OCI-LY7 (cell line): ENCODE results near the gene BICC1. TPM values are rescaled to one million over a fixed set of nuclear protein-coding genes. Genes with fewer than 3 reads are reported as not detected.

Experiments
- BruUV-seq: library from RNA; stranded (reverse); fragments of 400-500 nt; replicated peaks from 2 replicates; lab custom pipeline; 2021; lab: Mats Ljungman, UMichigan
- CTCF ChIA-PET: fragments of 300-600 bp; sonication (Branson Sonifier 250); formaldehyde crosslinking; loops from one replicate; lab custom pipeline; 2022; ENCODE audit warnings: antibody characterized with exemption; ENCODE audit not compliant: unreplicated experiment; lab: Charles Lee
- POLR2A ChIA-PET: fragments of 300-600 bp; sonication (Branson Sonifier 250); formaldehyde crosslinking; loops from one replicate; lab custom pipeline; 2022; ENCODE audit warnings: antibody characterized with exemption; lab: Charles Lee
- DNase-seq: peaks from one replicate; pipeline ENCODE4 v3.0.0-alpha.2; 2015; ENCODE audit warnings: low spot score
- H2AFZ ChIP-seq: fragments of 200-600 bp; sonication (generic), shearing (Covaris generic); 2 replicates; pipeline ENCODE4 v1.6.1; 2014; ENCODE audit warnings: mild to moderate bottlenecking, antibody characterized with exemption, low read length, moderate library complexity
- H3K27ac ChIP-seq: fragments of 200-600 bp; sonication (generic); 2 replicates; pipeline ENCODE4 v1.5.1; 2014; ENCODE audit warnings: mixed run types, low read depth, mild to moderate bottlenecking, moderate library complexity, low read length, inconsistent platforms; ENCODE audit not compliant: poor library complexity, severe bottlenecking
- H3K36me3 ChIP-seq: fragments of 200-600 bp; sonication (generic); 2 replicates; pipeline ENCODE4 v1.6.1; 2014; ENCODE audit warnings: mild to moderate bottlenecking, antibody characterized with exemption, low read length, moderate library complexity, mixed read lengths; ENCODE audit not compliant: insufficient read depth
- H3K4me1 ChIP-seq: fragments of 200-600 bp; sonication (generic); 2 replicates; pipeline ENCODE4 v1.5.1; 2014; ENCODE audit warnings: mild to moderate bottlenecking, low read length; ENCODE audit not compliant: insufficient read depth, poor library complexity, severe bottlenecking
- H3K4me2 ChIP-seq: fragments of 200-600 bp; sonication (generic); 2 replicates; pipeline ENCODE4 v1.6.1; 2014; ENCODE audit warnings: mild to moderate bottlenecking, low read length
- H3K4me3 ChIP-seq: fragments of 200-600 bp; sonication (generic); 2 replicates; pipeline ENCODE4 v1.5.1; 2014; ENCODE audit warnings: mild to moderate bottlenecking, low read depth, low read length; ENCODE audit not compliant: poor library complexity, severe bottlenecking
- H3K79me2 ChIP-seq: fragments of 200-600 bp; sonication (generic); 2 replicates; pipeline ENCODE4 v1.6.1; 2016; ENCODE audit warnings: low read depth, mild to moderate bottlenecking, low read length, moderate library complexity, mixed read lengths; ENCODE audit not compliant: insufficient read depth
- H3K9me2 ChIP-seq: fragments of 200-600 bp; sonication (generic); 2 replicates; pipeline ENCODE4 v1.6.1; 2016; ENCODE audit warnings: mild to moderate bottlenecking, low read length, mixed read lengths; ENCODE audit not compliant: insufficient read depth
- H3K9me3 ChIP-seq: fragments of 200-600 bp; sonication (generic); 2 replicates; pipeline ENCODE4 v1.6.1; 2014; ENCODE audit warnings: mild to moderate bottlenecking, mixed run types, low read length, mixed read lengths
- H4K20me1 ChIP-seq: fragments of 200-600 bp; sonication (generic); 2 replicates; pipeline ENCODE4 v1.6.1; 2014; ENCODE audit warnings: mild to moderate bottlenecking, antibody characterized with exemption, low read length, moderate library complexity, mixed read lengths; ENCODE audit not compliant: insufficient read depth
- EZH2phosphoT487 ChIP-seq: fragments of 200-600 bp; sonication (generic); IDR thresholded peaks from 2 replicates; pipeline ENCODE4 v1.6.1; 2018; ENCODE audit warnings: low read depth, borderline replicate concordance, mild to moderate bottlenecking, mixed run types, antibody characterized with exemption, low read length, moderate library complexity, mixed read lengths
- intact Hi-C: fragments of 100-400 bp; cut with micrococcal nuclease; formaldehyde crosslinking; loops from one replicate; pipeline ENCODE4 v1.10.0; 2022; ENCODE audit not compliant: unreplicated experiment
- total RNA-seq, 2 experiments: library from RNA; depleted of rRNA in 1 of 2; stranded (reverse); fragments of >200 nt in 1 of 2; shearing (Covaris generic) in 1 of 2; gene quantifications; 2 replicates each; pipeline ENCODE4 v1.2.3, GENCODE V29; 2014 to 2022
- TF ChIP-seq, protein P1 (sequence below): fragments of 200-600 bp; sonication (generic); conservative IDR thresholded peaks from 2 replicates; pipeline ENCODE4 v1.5.1; 2014; ENCODE audit warnings: mild to moderate bottlenecking, antibody characterized with exemption, low read length, moderate library complexity, mixed read lengths

Gene BICC1
- total RNA-seq, 2 experiments from 2014 or later: not detected

DNA sequence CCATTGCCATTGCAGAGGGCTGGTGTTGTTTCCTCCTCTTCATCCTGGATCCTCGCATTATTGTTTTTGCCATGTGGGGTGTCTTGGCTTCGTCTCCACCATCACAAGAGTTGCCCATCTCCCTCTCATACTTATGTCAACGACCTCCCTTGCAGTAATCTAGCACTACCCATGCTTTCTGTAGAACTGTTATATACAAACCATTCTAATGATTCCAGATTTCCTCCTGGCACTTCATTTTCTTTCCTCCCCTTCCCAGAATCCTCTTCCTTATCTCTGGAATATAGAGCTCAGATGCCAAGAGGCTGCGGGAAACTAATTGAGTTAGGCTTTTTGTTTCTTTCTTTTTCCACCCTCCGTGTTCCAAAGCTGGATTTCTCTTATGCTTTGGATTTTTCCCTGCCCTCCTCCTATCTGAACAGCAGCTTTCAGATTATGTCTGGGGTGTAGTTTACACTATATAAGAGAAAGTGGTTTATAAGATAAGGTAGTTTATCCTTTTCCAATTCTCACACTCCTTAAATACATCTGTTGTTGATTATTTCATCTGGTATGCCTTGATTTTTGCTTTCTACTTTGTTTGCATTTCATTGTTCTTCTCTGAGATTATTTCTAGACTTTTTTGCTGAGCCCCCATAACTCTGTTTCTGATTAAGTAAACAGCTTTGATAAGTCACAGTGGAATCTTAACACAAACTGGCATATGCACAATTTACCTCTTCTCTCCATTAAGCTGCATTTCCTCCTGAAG, 264.1 kb downstream of the BICC1 start:
- no peaks in the 10 kb centered on the region for H3K9me2 ChIP-seq
- H3K27ac ChIP-seq: no peak overlapping the region
- H4K20me1 ChIP-seq: no peaks in the 10 kb centered on the region
- no peak overlapping the region for H3K4me3 ChIP-seq
- H2AFZ ChIP-seq: no peak overlapping the region
- H3K79me2 ChIP-seq: no peaks in the 10 kb centered on the region
- no peaks in the 10 kb centered on the region for H3K36me3 ChIP-seq
- no peaks in the 10 kb centered on the region for H3K4me1 ChIP-seq
- ChIA-PET POLR2A (interaction anchor here (0.8 to 1.1 kb wide), 2 partner anchors 17 to 138 kb away, joined by 5 read pairs; no protein-coding TSS in a partner anchor), CTCF (no interaction called here)
- DNase-seq: no peak
- H3K9me3 ChIP-seq: no peaks in the 10 kb centered on the region
- intact Hi-C loops: no loop called here
- no TSS peak for BruUV-seq
- no peak overlapping the region for H3K4me2 ChIP-seq
- TF ChIP-seq, protein P1, sequence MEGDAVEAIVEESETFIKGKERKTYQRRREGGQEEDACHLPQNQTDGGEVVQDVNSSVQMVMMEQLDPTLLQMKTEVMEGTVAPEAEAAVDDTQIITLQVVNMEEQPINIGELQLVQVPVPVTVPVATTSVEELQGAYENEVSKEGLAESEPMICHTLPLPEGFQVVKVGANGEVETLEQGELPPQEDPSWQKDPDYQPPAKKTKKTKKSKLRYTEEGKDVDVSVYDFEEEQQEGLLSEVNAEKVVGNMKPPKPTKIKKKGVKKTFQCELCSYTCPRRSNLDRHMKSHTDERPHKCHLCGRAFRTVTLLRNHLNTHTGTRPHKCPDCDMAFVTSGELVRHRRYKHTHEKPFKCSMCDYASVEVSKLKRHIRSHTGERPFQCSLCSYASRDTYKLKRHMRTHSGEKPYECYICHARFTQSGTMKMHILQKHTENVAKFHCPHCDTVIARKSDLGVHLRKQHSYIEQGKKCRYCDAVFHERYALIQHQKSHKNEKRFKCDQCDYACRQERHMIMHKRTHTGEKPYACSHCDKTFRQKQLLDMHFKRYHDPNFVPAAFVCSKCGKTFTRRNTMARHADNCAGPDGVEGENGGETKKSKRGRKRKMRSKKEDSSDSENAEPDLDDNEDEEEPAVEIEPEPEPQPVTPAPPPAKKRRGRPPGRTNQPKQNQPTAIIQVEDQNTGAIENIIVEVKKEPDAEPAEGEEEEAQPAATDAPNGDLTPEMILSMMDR: no peak
- TF ChIP-seq EZH2phosphoT487: no peak

DNA sequence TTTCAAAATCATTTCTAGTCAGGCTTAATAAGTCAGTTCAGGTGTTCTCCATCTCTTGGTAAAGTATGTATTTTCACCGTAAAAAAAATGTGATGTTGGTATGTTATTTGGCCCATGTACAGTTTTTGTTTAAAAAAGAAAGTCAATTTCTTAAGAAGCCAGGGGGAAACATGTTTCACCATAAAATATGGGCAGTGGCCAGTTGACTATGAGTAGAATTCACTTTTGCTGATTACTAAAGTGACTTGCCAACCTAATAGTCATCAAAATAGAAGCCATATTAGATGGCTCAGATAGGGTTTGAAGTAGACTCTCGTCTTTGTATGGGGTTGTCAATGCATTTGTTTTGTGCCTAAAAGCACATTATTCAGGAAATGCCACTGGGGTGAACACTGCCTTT, 266.3 kb downstream of the BICC1 start:
- CTCF ChIA-PET: no interaction called here
- POLR2A ChIA-PET: no interaction called here
- H3K79me2 ChIP-seq: no peaks in the 10 kb centered on the region

More for the DNA sequence above, 266.3 kb downstream of the BICC1 start:
- TF ChIP-seq, protein P1: no peak
- no peak for TF ChIP-seq EZH2phosphoT487
- Histone ChIP-seq H2AFZ (no peak overlapping the region), H3K4me1 (no peaks in the 10 kb centered on the region), H3K27ac (no peak overlapping the region), H3K9me2 (no peaks in the 10 kb centered on the region), H4K20me1 (no peaks in the 10 kb centered on the region), H3K9me3 (no peaks in the 10 kb centered on the region), H3K4me2 (no peak overlapping the region), H3K36me3 (no peaks in the 10 kb centered on the region), H3K4me3 (no peak overlapping the region)
- intact Hi-C loops: no loop called here
- BruUV-seq: no TSS peak
- DNase-seq: no peak
